Measurements from ENCODE around the gene JUN.

GRCh38 chr1:58749646-58750045 lies 34.2 kb downstream of the JUN start:
- TF ChIP-seq, protein P1, sequence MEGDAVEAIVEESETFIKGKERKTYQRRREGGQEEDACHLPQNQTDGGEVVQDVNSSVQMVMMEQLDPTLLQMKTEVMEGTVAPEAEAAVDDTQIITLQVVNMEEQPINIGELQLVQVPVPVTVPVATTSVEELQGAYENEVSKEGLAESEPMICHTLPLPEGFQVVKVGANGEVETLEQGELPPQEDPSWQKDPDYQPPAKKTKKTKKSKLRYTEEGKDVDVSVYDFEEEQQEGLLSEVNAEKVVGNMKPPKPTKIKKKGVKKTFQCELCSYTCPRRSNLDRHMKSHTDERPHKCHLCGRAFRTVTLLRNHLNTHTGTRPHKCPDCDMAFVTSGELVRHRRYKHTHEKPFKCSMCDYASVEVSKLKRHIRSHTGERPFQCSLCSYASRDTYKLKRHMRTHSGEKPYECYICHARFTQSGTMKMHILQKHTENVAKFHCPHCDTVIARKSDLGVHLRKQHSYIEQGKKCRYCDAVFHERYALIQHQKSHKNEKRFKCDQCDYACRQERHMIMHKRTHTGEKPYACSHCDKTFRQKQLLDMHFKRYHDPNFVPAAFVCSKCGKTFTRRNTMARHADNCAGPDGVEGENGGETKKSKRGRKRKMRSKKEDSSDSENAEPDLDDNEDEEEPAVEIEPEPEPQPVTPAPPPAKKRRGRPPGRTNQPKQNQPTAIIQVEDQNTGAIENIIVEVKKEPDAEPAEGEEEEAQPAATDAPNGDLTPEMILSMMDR (conservative IDR thresholded peaks at IDR 0.05; ENCODE audit: low read length) = no peak
- no peak for TF ChIP-seq EZH2phosphoT487 (IDR thresholded peaks at IDR 0.05; ENCODE audit: borderline replicate concordance)

All from Loucy (cell line).